Stimulated activated memory B cell treated with anti-CD40 and anti-IgM and Interleukin-4, amounts not matched to agents 10 μg/mL and 1 μg/mL and 100 μg/mL, for 72 hours (primary cell): Measurements from ENCODE around the gene EVL.
A peak's percentile ranks its signal among the peaks of the same experiment; 100 is the strongest.

ENCODE experiments used
- ATAC-seq: fragments of 150-1000 bp; cut with Tn5 transposase; 2 replicates; pipeline ENCODE4 v1.10.0; 2021
- H3K27ac Mint-ChIP-seq: one replicate; pipeline ENCODE4 v1.8.0; 2022; ENCODE audit warnings: mild to moderate bottlenecking, mixed read lengths
- H3K27me3 Mint-ChIP-seq: one replicate; pipeline ENCODE4 v1.8.0; 2022; ENCODE audit warnings: mixed read lengths
- H3K36me3 Mint-ChIP-seq: one replicate; pipeline ENCODE4 v1.8.0; 2022; ENCODE audit warnings: mixed read lengths
- H3K4me1 Mint-ChIP-seq: one replicate; pipeline ENCODE4 v1.8.0; 2022; ENCODE audit warnings: mixed read lengths
- H3K4me3 Mint-ChIP-seq: one replicate; pipeline ENCODE4 v1.8.0; 2022; ENCODE audit warnings: mild to moderate bottlenecking, moderate library complexity, mixed read lengths
- H3K9me3 Mint-ChIP-seq: one replicate; pipeline ENCODE4 v1.8.0; 2022; ENCODE audit warnings: mixed read lengths

Gene EVL

DNA sequence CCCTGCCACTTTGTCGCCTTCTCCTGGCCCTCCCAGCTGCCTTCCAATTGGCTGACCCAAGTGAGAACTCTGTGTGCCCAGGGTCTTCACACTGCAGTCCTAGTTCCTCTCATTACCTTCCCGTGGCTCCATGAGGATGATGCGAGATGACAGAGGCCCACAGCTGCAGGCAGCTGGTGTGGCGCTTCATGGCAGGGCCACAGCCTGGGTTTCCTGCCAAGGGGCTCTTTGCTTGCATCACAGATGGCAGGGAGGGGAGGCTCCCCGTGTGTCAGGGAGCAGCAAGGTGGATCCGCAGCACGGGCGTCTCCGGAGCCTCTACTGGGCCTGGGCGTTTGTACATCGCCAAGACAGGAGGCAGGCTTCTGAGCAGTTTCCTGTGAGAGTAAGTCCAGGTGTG is 65.3 kb downstream of the EVL start:
- Mint-ChIP-seq H3K9me3 (no peaks in the 10 kb centered on the region), H3K27me3 (no peaks in the 10 kb centered on the region), H3K4me3 (no peak overlapping the region), H3K4me1 (no peaks in the 10 kb centered on the region), H3K36me3 (peaks cover 68% of the 10 kb centered on the region), H3K27ac (peak overlapping the region; percentile 73)
- no peak for ATAC-seq

DNA sequence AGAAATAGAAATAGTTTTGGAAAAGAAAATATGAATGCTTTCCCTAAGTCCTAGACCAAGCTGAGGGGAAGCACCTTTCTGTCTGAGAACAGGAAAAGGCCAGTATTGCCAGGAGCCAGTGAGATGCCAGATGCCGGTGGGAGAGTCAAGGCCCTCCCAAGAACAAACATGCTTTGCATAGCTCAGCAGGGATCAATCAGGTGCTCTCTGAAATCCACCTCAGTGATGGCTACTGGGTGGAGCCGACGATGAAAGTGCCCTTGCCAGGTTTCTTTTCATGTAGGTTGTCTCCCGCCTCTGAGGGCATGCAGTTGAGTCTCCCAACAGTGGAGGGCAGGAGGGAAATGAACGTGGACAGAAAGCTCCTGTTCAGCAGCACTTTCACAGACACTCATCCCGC is 66.0 kb downstream of the EVL start:
- Mint-ChIP-seq H3K36me3 (peaks cover 74% of the 10 kb centered on the region), H3K9me3 (no peaks in the 10 kb centered on the region), H3K4me3 (no peak overlapping the region), H3K27ac (peak overlapping the region; percentile 73), H3K4me1 (no peaks in the 10 kb centered on the region), H3K27me3 (no peaks in the 10 kb centered on the region)
- no peak for ATAC-seq

DNA sequence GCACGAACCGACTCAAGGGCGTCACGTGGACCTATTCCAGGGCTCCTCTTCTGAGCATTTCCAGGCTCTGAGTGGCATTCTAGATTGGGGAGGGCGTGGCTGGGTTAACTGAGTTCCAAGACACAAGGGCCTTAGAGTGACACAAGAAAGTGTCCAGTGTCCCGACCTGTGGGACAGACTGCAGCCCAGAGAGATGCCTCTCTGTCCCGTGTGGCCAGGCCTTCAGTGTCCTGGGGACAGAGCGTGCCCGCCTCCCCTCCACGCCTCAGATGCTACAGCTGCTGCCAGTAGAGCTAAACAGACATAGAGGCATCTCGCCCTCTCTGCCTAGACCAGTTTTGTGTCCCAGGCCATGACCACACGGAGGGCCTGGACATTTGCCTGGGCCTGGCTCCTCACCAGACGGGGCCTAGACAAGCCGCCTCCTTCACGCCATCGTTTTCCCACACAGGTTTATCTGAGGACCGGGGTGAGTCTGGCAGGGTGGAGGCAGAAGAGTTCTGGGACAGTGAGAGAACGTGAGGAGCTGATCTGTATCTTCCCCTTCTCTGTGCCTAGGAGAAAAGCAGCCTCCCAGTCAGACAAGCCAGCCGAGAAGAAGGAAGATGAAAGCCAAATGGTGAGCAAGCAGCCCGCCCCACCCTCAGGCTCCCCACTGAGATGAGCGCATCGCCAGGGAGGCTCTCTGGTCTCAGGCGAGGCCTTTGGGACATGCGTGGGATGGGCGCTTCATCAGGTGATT is 67.1 kb downstream of the EVL start:
- H3K27me3 Mint-ChIP-seq, result no peaks in the 10 kb centered on the region
- ATAC-seq, result no peak
- no peaks in the 10 kb centered on the region for H3K9me3 Mint-ChIP-seq
- H3K4me1 Mint-ChIP-seq, result no peaks in the 10 kb centered on the region
- H3K36me3 Mint-ChIP-seq, result peaks cover 81% of the 10 kb centered on the region
- H3K4me3 Mint-ChIP-seq, result no peak overlapping the region
- no peak overlapping the region for H3K27ac Mint-ChIP-seq

DNA sequence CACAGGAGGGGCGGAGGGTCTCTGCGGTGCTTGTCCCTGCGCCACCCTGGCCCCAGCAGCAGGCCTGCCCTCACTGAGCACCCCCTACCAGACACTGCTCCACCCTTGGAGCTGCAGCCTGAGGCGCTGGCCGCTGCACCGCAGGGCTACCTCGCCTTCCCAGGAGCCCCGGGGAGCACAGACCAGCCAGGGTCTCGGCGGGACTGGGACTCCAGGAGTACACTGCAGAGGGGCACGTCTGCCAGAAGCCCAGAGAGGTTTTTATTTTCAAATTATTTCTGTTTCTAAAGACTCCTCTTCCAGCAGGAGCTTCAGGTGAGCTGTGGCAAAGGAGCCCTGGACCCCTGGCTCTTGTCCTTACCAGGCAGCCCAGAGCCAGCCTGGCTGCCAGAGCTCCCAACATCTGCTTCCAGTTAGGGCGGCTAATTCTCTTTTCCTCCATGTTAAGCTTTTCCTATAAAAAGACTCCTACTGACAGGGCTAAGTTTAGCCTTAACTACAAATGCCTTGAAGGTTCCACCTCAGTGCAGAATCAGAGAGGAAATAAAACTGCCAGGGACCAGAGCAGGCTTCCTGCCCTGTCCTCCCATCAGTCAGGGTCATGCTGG is 67.8 kb downstream of the EVL start:
- Mint-ChIP-seq H3K4me3 (no peak overlapping the region), H3K27ac (no peak overlapping the region), H3K36me3 (peaks cover 80% of the 10 kb centered on the region)

DNA sequence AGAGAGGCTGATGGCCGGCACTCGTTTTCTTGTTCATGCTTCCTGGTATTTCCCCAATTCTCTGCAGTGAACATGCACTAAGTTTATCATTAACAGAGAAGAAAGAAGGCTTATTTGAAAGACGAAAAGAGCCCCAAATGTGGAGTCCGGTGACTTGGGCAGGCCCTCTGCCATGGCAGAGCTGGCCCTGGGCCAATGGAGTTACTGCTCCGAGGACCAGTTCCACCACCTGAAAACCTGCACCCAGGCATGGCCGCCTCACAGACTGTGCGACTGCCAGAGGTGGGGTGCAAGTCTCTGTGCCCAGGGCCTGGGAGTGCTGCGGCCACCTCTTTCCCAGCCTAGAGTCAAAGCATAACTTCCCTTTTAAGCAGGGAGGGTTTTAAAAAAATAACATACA is 69.4 kb downstream of the EVL start:
- Mint-ChIP-seq H3K36me3 (peaks cover 87% of the 10 kb centered on the region), H3K27me3 (no peaks in the 10 kb centered on the region), H3K4me3 (no peak overlapping the region), H3K4me1 (peaks cover 11% of the 10 kb centered on the region), H3K9me3 (no peaks in the 10 kb centered on the region), H3K27ac (no peak overlapping the region)
- ATAC-seq, result no peak

More for the DNA sequence above, 67.8 kb downstream of the EVL start:
- Mint-ChIP-seq H3K4me1 (peaks cover 2% of the 10 kb centered on the region), H3K9me3 (no peaks in the 10 kb centered on the region), H3K27me3 (no peaks in the 10 kb centered on the region)
- no peak for ATAC-seq

DNA sequence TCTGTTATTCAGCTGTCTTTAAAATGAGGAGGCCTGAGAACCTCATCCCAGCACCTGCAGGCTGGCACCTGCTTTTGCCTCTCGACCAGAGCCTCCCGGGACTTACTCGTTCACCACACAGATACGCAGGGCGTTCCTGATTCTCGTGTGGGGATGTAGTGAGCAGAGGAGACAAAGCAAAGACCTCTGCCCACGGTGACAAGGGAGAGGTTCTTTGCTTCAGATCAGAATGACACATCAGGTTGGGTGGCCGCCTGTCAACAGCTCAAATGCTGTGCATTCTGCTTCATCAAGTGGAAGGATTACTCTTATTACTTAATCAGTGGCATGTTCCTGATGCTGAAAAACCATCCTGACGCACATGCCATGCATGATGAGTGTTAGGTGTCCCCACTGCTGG is 69.9 kb downstream of the EVL start:
- H3K27ac Mint-ChIP-seq, result peak overlapping the region; percentile 33
- H3K36me3 Mint-ChIP-seq, result peaks cover 84% of the 10 kb centered on the region
- ATAC-seq, result no peak
- H3K9me3 Mint-ChIP-seq, result no peaks in the 10 kb centered on the region
- no peak overlapping the region for H3K4me3 Mint-ChIP-seq
- H3K4me1 Mint-ChIP-seq, result peaks cover 11% of the 10 kb centered on the region
- no peaks in the 10 kb centered on the region for H3K27me3 Mint-ChIP-seq

DNA sequence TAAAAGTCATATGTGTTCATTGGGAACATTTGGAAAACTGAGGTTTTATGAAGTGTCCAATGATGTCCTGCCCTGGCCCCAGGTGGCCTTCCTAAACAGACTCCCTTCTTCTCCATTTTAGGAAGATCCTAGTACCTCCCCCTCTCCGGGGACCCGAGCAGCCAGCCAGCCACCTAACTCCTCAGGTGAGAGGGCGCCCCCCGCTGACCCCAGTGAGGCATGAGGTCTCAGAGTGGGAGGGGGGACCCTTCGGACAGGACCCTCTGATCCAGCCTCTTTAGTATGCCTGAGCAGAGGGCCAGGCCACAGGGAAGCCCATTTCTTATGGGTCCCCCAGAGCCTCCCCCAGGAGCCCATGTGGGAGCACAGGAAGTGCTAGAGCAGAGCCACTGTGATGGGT is 70.6 kb downstream of the EVL start:
- peak overlapping the region; percentile 33 for H3K27ac Mint-ChIP-seq
- no peaks in the 10 kb centered on the region for H3K9me3 Mint-ChIP-seq
- H3K4me1 Mint-ChIP-seq, result peaks cover 11% of the 10 kb centered on the region
- H3K27me3 Mint-ChIP-seq, result no peaks in the 10 kb centered on the region
- H3K36me3 Mint-ChIP-seq, result peaks cover 77% of the 10 kb centered on the region
- no peak overlapping the region for H3K4me3 Mint-ChIP-seq
- ATAC-seq, result no peak

DNA sequence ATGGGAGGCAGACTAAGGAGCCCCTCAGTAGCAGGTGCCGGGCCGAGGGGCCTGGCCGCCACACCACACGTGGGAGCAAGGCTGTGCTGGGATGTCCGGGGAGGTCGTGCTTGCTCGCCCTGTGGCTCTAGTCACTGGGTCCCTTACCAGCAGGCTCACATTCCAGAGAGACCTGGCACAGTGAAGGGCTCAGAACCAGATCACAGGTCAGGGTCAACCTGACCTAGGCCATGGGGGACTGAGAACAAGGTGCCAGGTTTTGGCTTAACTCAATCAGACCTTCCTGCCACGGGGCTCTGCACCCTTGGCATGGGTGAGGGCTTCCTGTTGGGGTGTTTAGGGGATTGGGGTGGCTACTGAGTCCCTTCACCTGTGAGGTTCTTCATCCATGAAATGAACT is 72.0 kb downstream of the EVL start:
- Mint-ChIP-seq H3K27me3 (no peaks in the 10 kb centered on the region), H3K36me3 (peaks cover 74% of the 10 kb centered on the region), H3K4me3 (no peak overlapping the region), H3K27ac (peak overlapping the region; percentile 33), H3K4me1 (peaks cover 11% of the 10 kb centered on the region), H3K9me3 (no peaks in the 10 kb centered on the region)
- ATAC-seq, result no peak

DNA sequence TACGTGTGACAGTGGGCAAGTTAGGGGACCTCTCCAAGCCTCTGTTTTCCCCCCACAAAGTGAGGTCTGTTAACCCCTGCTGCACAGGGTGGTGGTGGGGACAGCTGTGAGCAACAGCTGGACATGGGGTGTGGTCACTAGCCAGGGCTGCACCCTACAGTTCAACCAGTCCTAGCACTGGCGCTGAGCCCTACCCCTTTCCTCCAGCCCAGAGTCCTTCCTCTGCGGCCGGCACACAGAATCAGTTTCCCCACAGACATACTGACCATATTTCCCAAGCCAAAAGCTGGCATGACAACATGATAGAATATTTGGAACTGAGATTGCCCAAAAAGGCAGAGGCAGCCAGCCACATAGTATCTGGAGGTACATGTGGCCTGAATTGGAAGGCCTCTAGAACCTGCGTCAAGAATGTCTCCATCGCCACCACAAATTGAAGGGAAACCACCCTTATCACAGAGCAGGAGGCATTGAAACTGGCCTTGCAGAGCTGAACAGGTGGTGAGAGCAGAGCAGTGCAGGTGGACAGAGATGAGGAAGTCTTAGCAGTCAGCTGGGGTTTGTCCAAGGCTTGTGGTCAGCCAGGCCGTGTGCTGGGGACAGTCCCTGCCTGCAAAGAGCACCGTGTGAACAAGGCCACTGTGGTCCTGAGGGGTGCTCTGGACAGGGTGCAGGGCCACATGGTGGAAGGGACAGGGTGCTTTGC is 73.0 kb downstream of the EVL start:
- peak overlapping the region; percentile 68 for H3K27ac Mint-ChIP-seq
- H3K36me3 Mint-ChIP-seq, result peaks cover 75% of the 10 kb centered on the region
- no peaks in the 10 kb centered on the region for H3K9me3 Mint-ChIP-seq
- no peaks in the 10 kb centered on the region for H3K27me3 Mint-ChIP-seq
- peak; percentile 87 for ATAC-seq
- H3K4me1 Mint-ChIP-seq, result peaks cover 11% of the 10 kb centered on the region
- H3K4me3 Mint-ChIP-seq, result no peak overlapping the region

DNA sequence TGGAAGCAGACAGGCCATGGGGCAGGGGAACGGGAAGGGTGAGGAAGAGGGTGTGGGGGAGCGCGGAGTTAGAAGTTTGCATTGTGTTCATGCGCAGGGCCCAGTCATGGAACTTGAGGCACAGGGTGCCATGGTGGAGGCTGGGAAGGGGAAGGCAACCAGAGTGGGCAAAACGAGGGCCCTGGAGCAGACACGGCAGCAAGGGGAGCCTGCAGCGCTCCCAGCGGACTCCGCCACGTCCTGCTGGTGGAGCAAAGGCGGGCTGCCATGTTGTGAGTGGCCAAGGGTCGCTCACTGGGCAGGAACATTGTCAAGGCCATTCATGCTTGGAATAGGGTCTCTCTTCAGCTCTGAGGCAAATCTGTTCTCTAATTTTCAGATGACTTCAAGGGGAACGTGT is 73.7 kb downstream of the EVL start:
- Mint-ChIP-seq H3K4me1 (peaks cover 11% of the 10 kb centered on the region), H3K27ac (peak overlapping the region; percentile 68), H3K36me3 (peaks cover 68% of the 10 kb centered on the region), H3K27me3 (no peaks in the 10 kb centered on the region), H3K4me3 (no peak overlapping the region), H3K9me3 (no peaks in the 10 kb centered on the region)
- no peak for ATAC-seq

DNA sequence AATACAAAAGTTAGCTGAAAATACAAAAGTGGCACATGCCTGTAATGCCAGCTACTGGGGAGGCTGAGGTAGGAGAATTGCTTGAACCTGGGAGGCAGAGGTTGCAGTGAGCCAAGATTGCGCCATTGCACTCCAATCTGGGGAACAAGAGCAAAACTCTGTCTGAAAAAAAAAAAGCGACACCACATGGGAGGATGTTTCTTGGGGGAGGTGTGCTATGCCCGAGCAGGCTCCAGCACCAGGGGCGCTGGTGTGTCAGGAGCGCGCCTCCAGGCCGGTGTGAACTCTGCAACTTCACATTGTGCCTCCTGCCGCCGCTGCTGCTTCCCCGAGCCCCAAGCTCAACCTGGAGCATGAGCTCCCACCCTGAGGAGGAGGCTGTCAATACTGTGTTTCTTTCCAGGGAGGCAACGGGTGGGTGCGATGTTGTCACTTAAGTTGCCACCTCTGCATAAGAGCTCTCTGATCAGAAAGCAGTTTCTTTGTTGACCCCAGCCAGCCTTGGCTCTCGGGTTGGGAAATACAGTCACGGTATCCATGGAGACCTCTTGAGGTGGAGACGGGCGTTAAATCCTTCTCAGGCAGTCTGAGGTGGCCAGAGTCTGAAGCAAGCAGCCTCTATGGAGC is 75.3 kb downstream of the EVL start:
- Mint-ChIP-seq H3K9me3 (no peaks in the 10 kb centered on the region), H3K36me3 (peaks cover 53% of the 10 kb centered on the region), H3K4me3 (no peak overlapping the region), H3K27me3 (no peaks in the 10 kb centered on the region), H3K4me1 (peaks cover 12% of the 10 kb centered on the region), H3K27ac (peak overlapping the region; percentile 68)
- ATAC-seq, result no peak

DNA sequence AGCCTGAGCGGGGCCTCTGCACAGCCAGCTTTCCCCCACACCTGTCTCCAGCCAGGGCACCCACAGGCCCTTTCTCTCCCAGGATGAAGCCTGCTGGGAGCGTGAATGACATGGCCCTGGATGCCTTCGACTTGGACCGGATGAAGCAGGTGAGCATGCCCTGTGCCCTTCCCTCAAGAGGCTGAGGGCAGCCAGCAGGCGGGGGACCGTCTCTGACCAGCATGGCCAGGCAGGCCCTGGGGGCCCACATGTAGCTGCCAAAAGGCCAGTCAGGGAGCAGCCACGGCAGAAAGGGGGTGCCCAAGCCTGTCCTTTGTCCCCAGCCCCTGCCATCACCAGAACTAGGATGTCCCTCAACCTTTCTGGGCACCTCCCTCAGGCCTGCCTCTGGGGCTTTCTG is 75.9 kb downstream of the EVL start:
- Mint-ChIP-seq H3K9me3 (no peaks in the 10 kb centered on the region), H3K27ac (peak overlapping the region; percentile 68), H3K27me3 (no peaks in the 10 kb centered on the region), H3K36me3 (peaks cover 48% of the 10 kb centered on the region), H3K4me1 (peaks cover 18% of the 10 kb centered on the region), H3K4me3 (no peak overlapping the region)
- ATAC-seq, result no peak

DNA sequence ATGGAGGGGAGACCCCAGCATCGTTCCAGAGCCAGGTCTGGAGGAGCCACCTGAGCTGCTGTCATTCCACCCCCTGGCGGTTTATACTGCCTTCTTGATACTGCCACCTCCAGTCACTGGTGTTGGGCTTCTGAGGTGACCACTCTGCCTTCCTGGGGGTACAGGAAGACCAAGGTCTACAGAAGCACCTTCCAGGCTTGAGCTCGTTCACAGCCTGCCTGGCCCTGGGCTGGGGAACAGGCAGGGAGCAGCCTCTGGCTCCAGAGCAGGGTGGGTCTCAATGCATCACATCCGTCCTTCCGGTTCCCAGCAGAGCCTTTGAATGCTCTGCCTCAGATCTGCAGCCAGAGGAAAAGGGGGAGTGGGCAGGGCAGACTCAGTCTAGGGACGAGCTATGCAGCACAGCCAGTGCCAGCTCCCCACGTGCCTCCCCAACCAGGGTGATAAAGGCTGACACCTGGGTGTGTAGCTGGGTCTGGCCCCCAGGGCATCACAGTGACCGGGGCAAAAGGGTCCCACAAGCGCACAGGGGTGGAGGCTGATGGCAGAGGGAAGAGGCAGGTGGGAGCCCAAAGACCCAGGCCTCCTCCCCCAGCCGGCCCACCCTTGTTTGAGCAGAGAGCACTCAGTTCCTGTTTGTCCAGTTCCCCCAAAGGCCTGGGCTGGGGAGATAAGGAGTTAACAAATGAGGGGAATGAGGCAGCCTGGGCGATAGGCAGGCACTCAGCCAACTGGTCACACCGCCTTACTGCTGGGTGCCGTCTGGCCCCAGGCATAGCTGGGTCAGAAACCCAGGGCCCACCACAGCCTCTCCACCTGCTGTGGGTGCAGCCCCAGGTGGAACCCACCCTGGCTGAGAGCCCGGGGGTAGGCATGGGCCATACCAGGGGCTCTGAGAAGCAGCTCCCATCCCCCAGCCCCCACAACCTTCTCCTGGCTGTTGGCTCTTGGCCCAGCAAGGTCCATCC is 77.1 kb downstream of the EVL start:
- Mint-ChIP-seq H3K27ac (peak overlapping the region; percentile 37), H3K27me3 (no peaks in the 10 kb centered on the region), H3K36me3 (peaks cover 38% of the 10 kb centered on the region), H3K4me3 (no peak overlapping the region), H3K4me1 (peaks cover 30% of the 10 kb centered on the region), H3K9me3 (no peaks in the 10 kb centered on the region)
- no peak for ATAC-seq

DNA sequence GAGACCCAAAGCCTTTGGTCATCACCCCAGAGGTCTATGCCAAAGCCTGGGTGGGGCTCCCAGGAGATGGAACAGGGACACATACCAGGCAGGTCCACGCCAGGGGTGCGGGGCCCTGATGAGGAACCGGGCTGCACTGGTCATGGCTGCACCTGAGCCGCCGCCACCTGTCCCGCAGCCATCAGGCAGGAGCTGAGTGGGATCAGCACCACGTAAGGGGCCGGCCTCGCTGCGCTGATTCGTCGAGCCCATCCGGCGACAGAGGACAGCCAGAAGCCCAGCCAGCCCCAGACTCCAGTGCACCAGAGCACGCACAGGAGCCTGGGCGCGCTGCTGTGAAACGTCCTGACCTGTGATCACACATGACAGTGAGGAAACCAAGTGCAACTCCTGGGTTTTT is 78.3 kb downstream of the EVL start:
- Mint-ChIP-seq H3K27me3 (no peaks in the 10 kb centered on the region), H3K9me3 (no peaks in the 10 kb centered on the region), H3K27ac (no peak overlapping the region), H3K4me3 (no peak overlapping the region), H3K36me3 (peaks cover 31% of the 10 kb centered on the region), H3K4me1 (peaks cover 34% of the 10 kb centered on the region)
- no peak for ATAC-seq
